Lower lobe of right lung (tissue), 2 donors: Measurements from ENCODE around the gene PPP1R12B. TPM values are rescaled to one million over a fixed set of nuclear protein-coding genes. Genes with fewer than 3 reads are reported as not detected.

Experiments used
- ATAC-seq, 2 donors: fragments of 200-7000 bp; cut with Tn5 transposase; one replicate each; pipeline ENCODE4 v1.9.1; 2020 to 2022; ENCODE audit warnings: mild to moderate bottlenecking in 2 of 2, moderate library complexity in 2 of 2
- DNase-seq: peaks from one replicate; pipeline ENCODE4 v3.0.0-alpha.2; 2020
- H3K27ac ChIP-seq: fragments of 200-600 bp; one replicate; pipeline ENCODE4 v1.8.0; 2022
- H3K27me3 ChIP-seq: fragments of 200-600 bp; one replicate; pipeline ENCODE4 v1.8.0; 2022; ENCODE audit warnings: low read depth
- H3K36me3 ChIP-seq: fragments of 200-600 bp; one replicate; pipeline ENCODE4 v1.8.0; 2022; ENCODE audit warnings: mild to moderate bottlenecking
- H3K4me1 ChIP-seq: fragments of 200-600 bp; one replicate; pipeline ENCODE4 v1.8.0; 2022
- H3K4me3 ChIP-seq: fragments of 200-600 bp; one replicate; pipeline ENCODE4 v1.8.0; 2022; ENCODE audit warnings: mild to moderate bottlenecking
- H3K9me3 ChIP-seq: fragments of 200-600 bp; one replicate; pipeline ENCODE4 v1.8.0; 2022
- CTCF ChIP-seq: fragments of 200-600 bp; IDR thresholded peaks from one replicate; pipeline ENCODE4 v1.8.0; 2022; ENCODE audit warnings: antibody characterized with exemption, mild to moderate bottlenecking
- intact Hi-C: fragments of 100-400 bp; cut with DNase I; formaldehyde crosslinking; loops from one replicate; pipeline ENCODE4 v1.11.0; 2022
- total RNA-seq: library from RNA; stranded (reverse); fragmentation: NEBNext Ultra II Directional; extraction: Animal tissue kit (Norgen Biotek cat#: 25700); gene quantifications from one replicate; pipeline ENCODE4 v1.2.1, GENCODE V29; 2021
- donor health status: DM: no; HTN: yes; CAD: no; lungs with severe emphysema.

PPP1R12B gene
- total RNA-seq, 1 donor from 2014 or later, result 41.4 TPM

DNA sequence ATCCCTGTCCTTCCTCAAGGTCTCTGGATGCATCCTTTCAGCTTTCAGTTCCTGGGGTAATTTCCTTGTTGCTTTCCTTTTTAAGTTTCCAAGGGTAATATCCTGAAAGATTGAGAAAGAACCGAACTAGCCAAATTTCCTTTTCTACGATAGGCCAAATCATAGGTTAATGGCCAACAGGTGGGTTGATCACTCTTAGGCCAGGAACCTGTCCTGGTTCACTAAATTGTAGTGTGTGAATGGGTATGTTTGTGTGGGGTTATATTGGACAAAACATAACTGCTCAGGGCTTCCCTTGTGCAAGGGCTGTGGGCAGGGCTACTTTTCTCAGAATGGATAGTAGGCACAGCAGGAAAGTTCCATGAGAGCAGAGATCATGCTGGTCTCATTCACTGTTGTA lies 23.9 kb upstream of the PPP1R12B start:
- TF ChIP-seq CTCF, result no peak
- no peaks in the 10 kb centered on the region for H3K36me3 ChIP-seq
- no peaks in the 10 kb centered on the region for H3K4me1 ChIP-seq
- H3K9me3 ChIP-seq, result no peaks in the 10 kb centered on the region
- H3K27me3 ChIP-seq, result no peaks in the 10 kb centered on the region
- intact Hi-C loops, result no loop called here
- H3K27ac ChIP-seq, result no peak overlapping the region
- no peak for DNase-seq
- no peak for ATAC-seq
- no peak overlapping the region for H3K4me3 ChIP-seq

- no peaks in the 10 kb centered on the region for H3K27me3 ChIP-seq
- H3K4me3 ChIP-seq, result no peak overlapping the region
- no peak for TF ChIP-seq CTCF
- intact Hi-C loops, result no loop called here
- no peak for DNase-seq
- H3K27ac ChIP-seq, result no peak overlapping the region
- H3K9me3 ChIP-seq, result no peaks in the 10 kb centered on the region
- ATAC-seq, result no peak
- H3K4me1 ChIP-seq, result no peaks in the 10 kb centered on the region
- H3K36me3 ChIP-seq, result peaks cover 16% of the 10 kb centered on the region
Measured at GRCh38 chr1:202329891-202330290, 18.6 kb upstream of the PPP1R12B start.

- H3K4me1 ChIP-seq, result no peaks in the 10 kb centered on the region
- intact Hi-C loops, result no loop called here
- H3K36me3 ChIP-seq, result peaks cover 22% of the 10 kb centered on the region
- H3K9me3 ChIP-seq, result no peaks in the 10 kb centered on the region
- no peak overlapping the region for H3K4me3 ChIP-seq
- no peak for TF ChIP-seq CTCF
- ATAC-seq (no peak), DNase-seq (no peak)
- no peaks in the 10 kb centered on the region for H3K27me3 ChIP-seq
- H3K27ac ChIP-seq, result no peak overlapping the region
Measured at GRCh38 chr1:202333861-202334260, 14.6 kb upstream of the PPP1R12B start.

DNA sequence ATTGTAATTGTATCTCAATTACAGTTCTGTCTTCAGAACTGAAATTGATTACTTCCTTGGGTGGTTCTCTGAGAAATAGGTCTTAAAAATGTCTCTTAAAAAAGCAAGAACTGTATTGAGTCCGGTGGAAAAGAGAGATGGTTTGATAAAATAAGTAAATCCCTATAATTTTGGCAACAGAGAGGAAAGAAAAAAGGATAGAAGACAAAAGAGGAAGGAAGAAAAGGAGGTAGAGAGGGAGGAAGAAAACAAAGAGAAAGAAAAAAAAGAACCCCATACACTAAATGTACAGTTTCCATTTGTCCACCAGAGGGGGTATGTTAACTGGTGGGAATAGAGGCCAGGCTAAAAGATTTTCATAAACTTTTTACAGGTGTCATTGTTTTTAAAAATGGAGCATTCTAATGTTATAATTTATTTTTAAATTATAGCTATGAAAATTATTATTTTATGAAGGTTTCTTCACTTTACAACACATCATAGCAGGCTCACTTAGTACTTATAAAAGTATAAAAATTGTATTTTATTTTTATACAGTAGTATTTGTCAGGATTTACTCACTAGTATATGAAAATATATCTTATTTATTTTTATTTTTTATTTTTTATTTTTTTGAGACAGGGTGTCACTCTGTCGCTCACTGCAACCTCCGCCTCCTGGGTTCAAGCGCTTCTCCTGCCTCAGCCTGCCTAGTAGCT lies 4.7 kb upstream of the PPP1R12B start:
- H3K36me3 ChIP-seq, result no peaks in the 10 kb centered on the region
- H3K4me3 ChIP-seq, result no peak overlapping the region
- peak; percentile 83 for TF ChIP-seq CTCF
- DNase-seq, result no peak
- H3K9me3 ChIP-seq, result no peaks in the 10 kb centered on the region
- intact Hi-C loops, result no loop called here
- no peaks in the 10 kb centered on the region for H3K27me3 ChIP-seq
- no peak for ATAC-seq
- no peak overlapping the region for H3K27ac ChIP-seq
- peaks cover 5% of the 10 kb centered on the region for H3K4me1 ChIP-seq

DNA sequence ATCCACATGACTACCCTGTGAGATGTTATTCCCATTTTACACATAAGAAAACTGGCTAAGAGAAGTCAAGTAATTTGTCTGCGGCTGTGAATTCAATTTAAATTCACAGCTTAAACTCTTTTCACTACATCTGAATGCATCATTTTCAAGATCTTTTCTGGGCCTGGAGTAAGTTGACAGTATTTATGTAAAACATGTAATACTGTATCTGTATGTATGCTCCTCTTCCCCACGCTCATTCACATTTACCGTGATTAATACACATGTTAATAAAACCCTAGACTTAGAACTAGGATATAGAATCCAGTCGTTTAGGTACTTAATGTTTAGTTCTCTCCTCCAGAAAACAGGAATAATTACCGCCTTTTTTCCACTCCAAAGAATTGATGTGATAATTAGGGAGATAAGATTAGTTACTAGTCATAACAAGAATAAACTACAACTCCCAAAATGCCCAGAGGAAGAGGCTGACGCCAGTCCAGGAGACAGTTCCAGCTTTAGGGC lies 442 bp upstream of the PPP1R12B start:
- no peak overlapping the region for H3K4me3 ChIP-seq
- intact Hi-C loops, result no loop called here
- no peaks in the 10 kb centered on the region for H3K9me3 ChIP-seq
- peak overlapping the region; percentile 5 for H3K27ac ChIP-seq
- DNase-seq (no peak), ATAC-seq (no peak)
- H3K36me3 ChIP-seq, result no peaks in the 10 kb centered on the region
- H3K27me3 ChIP-seq, result no peaks in the 10 kb centered on the region
- peaks cover 18% of the 10 kb centered on the region for H3K4me1 ChIP-seq
- no peak for TF ChIP-seq CTCF
